Brain microvascular endothelial cell (primary cell): ENCODE measurements around the gene ZNF576.
A peak's percentile ranks its signal among the peaks of the same experiment; 100 is the strongest.

Experiments
- DNase-seq: peaks from one replicate; pipeline ENCODE4 v3.0.0-alpha.2; 2020
- H3K27ac ChIP-seq: fragments of 250-450 bp; sonication (Bioruptor Pico); 2 replicates; pipeline ENCODE4 v1.5.1; 2020; ENCODE audit warnings: mild to moderate bottlenecking, moderate library complexity
- H3K27me3 ChIP-seq: fragments of 250-450 bp; sonication (Bioruptor Pico); replicated peaks from 2 replicates; pipeline ENCODE4 v1.5.1; 2020; ENCODE audit warnings: mild to moderate bottlenecking
- H3K36me3 ChIP-seq: fragments of 250-450 bp; sonication (Bioruptor Pico); replicated peaks from 2 replicates; pipeline ENCODE4 v1.5.1; 2020; ENCODE audit warnings: mild to moderate bottlenecking
- H3K4me3 ChIP-seq: 2 replicates; pipeline ENCODE4 v1.5.1; 2011; ENCODE audit warnings: low read depth, mild to moderate bottlenecking, control low read depth, low read length, moderate library complexity
- CTCF ChIP-seq: IDR thresholded peaks from 2 replicates; pipeline ENCODE4 v1.5.1; 2011; ENCODE audit warnings: low read depth, mild to moderate bottlenecking, moderate library complexity, low read length, control low read depth, inconsistent platforms; ENCODE audit errors: missing control alignments
- in situ Hi-C: cut with HindIII; loops from 2 replicates; pipeline ENCODE4 v1.10.0; 2017; ENCODE audit warnings: low sequenced_read_pairs, low pct_ligation_motif_present

ZNF576 gene

DNA sequence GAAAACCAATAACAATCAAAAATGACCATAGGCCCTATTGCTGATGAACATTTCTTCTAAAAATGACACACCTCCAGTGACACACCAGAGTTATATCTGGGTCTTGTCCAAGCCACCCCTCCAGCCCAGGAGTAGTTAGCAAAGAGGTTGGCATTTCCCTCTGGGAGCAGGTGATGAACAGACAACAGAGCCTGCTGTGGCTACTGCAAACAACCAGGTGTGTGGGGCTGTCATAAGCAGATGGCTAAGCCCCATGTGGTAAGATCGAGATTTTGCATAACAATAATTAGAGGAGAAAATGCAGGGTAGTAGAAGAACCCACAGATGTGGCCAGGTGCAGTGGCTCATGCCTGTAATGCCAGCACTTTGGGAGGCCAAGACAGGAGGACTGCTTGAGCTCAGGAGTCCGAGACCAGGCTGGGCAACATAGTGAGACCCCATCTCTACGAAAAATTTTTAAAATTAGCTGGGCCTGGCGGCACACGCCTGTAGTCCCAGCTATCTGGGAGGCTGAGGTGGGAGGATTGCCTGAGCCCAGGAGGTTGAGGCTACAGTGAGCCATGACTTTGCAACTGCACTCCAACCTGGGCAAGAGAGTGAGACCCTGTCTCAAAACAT is 26.1 kb upstream of the ZNF576 start:
- Histone ChIP-seq H3K27me3 (no peaks in the 10 kb centered on the region), H3K27ac (no peak overlapping the region), H3K4me3 (no peak overlapping the region), H3K36me3 (no peaks in the 10 kb centered on the region)
- in situ Hi-C loops = no loop called here
- no peak for DNase-seq
- no peak for TF ChIP-seq CTCF

- no peak overlapping the region for H3K4me3 ChIP-seq
- DNase-seq = no peak
- in situ Hi-C loops = no loop called here
- H3K27ac ChIP-seq = no peak overlapping the region
- no peak for TF ChIP-seq CTCF
- no peaks in the 10 kb centered on the region for H3K27me3 ChIP-seq
- no peaks in the 10 kb centered on the region for H3K36me3 ChIP-seq
These were observed 24.2 kb upstream of the ZNF576 start for GRCh38 chr19:43572171-43572588.

- Histone ChIP-seq H3K36me3 (no peaks in the 10 kb centered on the region), H3K27me3 (no peaks in the 10 kb centered on the region), H3K4me3 (peak overlapping the region; percentile 90), H3K27ac (peak overlapping the region; percentile 63)
- in situ Hi-C loops = no loop called here
- peak; percentile 22 for DNase-seq
- no peak for TF ChIP-seq CTCF
These were observed 21.8 kb upstream of the ZNF576 start for GRCh38 chr19:43574424-43575155.

DNA sequence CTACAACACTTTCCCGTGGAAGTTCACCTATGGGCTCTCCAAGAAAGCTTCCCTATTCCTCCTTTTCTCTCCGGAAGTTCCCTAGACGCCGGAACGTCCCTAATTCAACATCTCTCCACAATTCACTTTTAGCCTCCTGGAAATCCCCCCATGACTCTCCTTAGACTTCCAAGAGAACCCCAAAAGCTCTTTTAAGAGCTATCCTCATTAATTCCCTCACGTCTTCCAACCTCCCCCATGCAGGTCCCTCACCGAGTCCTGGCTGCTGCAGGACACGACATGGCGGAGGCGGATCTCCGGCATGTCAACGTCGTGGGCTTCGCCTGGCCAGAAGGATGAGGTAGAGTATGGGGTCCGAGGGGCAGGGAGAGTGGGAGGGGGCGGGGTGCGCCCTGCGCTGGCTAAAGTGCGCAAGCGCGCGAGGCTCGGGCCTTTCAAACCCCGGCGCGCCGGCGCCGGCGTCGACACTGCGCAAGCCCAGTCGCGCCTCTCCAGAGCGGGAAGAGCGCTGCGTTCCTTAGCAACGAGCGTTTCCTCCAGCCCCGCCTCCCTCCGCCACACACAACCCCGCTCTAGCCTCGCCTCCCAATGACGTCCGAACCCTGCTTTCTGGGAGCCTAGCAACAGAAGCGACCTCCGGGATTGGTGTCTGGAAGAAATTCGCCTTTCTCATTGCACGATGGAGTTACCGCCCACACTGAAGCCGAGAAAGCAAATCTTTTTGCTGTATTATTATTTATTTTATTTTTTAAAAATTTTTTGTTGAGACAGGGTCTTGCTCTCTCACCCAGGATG is 21.0 kb upstream of the ZNF576 start, which contains the start of the genes PINLYP and XRCC1:
Gene PINLYP (plus strand): TSS at position 646 of the 795 bp plus-strand sequence. CDS start 1,391 bp downstream, outside the sequence.
Gene XRCC1 (minus strand): TSS at position 372 of the 795 bp plus-strand sequence. CDS start 69 bp downstream, at position 303.
- DNase-seq = peak; percentile 97
- Histone ChIP-seq H3K27me3 (no peaks in the 10 kb centered on the region), H3K27ac (peak within 1 kb of the TSS; percentile 63), H3K4me3 (peak within 1 kb of the TSS; percentile 90), H3K36me3 (no peaks in the 10 kb centered on the region)
- TF ChIP-seq CTCF = no peak
- in situ Hi-C loops = no loop called here

- Histone ChIP-seq H3K4me3 (peak overlapping the region; percentile 48), H3K27me3 (no peaks in the 10 kb centered on the region), H3K36me3 (no peaks in the 10 kb centered on the region), H3K27ac (peak overlapping the region; percentile 50)
- no peak for DNase-seq
- in situ Hi-C loops = no loop called here
- TF ChIP-seq CTCF = no peak
These were observed 20.2 kb upstream of the ZNF576 start for GRCh38 chr19:43575955-43576878.
